Fibroblast of peridontal ligament (primary cell): ENCODE results near the gene TANK.
"Not testable (repeated sequence)": the region's sequence is repeated elsewhere in the genome, so short reads cannot be mapped to it uniquely, and the experiment has no call there.

ENCODE experiments used
- DNase-seq: peaks from one replicate; pipeline ENCODE4 v3.0.0-alpha.2; 2010; ENCODE audit errors: extremely low read depth

TANK gene

GRCh38 chr2:161166538-161167409 is 6.5 kb downstream of the TANK start:
- DNase-seq: no peak

- DNase-seq: no peak
Observed at GRCh38 chr2:161169335-161169734, 9.1 kb downstream of the TANK start.

- DNase-seq: peak; percentile 58
Observed at GRCh38 chr2:161170377-161170776, 10.1 kb downstream of the TANK start.

- DNase-seq: peak; percentile 84
Observed at GRCh38 chr2:161170958-161171932, 11.0 kb downstream of the TANK start.

GRCh38 chr2:161172901-161173540 is 12.8 kb downstream of the TANK start:
- no peak for DNase-seq

GRCh38 chr2:161173541-161174194 is 13.4 kb downstream of the TANK start:
- no peak for DNase-seq

GRCh38 chr2:161177969-161178368 is 17.7 kb downstream of the TANK start:
- DNase-seq: no peak

GRCh38 chr2:161178756-161179155 is 18.5 kb downstream of the TANK start:
- DNase-seq: no peak

- DNase-seq: no peak
Observed at GRCh38 chr2:161190050-161190449, 29.8 kb downstream of the TANK start.

- not testable (repeated sequence) for DNase-seq
Observed at GRCh38 chr2:161195602-161196001, 35.4 kb downstream of the TANK start.

GRCh38 chr2:161199912-161200701 is 39.9 kb downstream of the TANK start:
- no peak for DNase-seq

- DNase-seq: peak; percentile 29
Observed at GRCh38 chr2:161204846-161205245, 44.6 kb downstream of the TANK start.

- peak; percentile 54 for DNase-seq
Observed at GRCh38 chr2:161206471-161207032, 46.3 kb downstream of the TANK start.

GRCh38 chr2:161207941-161208340 is 47.7 kb downstream of the TANK start:
- DNase-seq: no peak

GRCh38 chr2:161208527-161209139 is 48.4 kb downstream of the TANK start:
- peak; percentile 76 for DNase-seq

GRCh38 chr2:161209902-161210301 is 49.7 kb downstream of the TANK start:
- DNase-seq: no peak

- DNase-seq: peak; percentile 58
Observed at GRCh38 chr2:161217597-161218185, 57.5 kb downstream of the TANK start.

- peak; percentile 32 for DNase-seq
Observed at GRCh38 chr2:161219211-161219610, 59.0 kb downstream of the TANK start.

GRCh38 chr2:161223139-161223732 is 63.0 kb downstream of the TANK start:
- DNase-seq: peak; percentile 79
